KBM-7 (cell line): Measurements from ENCODE around the gene ABHD17A.
"Not testable (repeated sequence)": the region's sequence is repeated elsewhere in the genome, so short reads cannot be mapped to it uniquely, and the experiment has no call there.

Experiments
- DNase-seq: peaks from one replicate; pipeline ENCODE4 v3.0.0-alpha.2; 2015
- in situ Hi-C: fragments of 300-500 bp; cut with MboI; formaldehyde crosslinking; loops from 2 replicates; pipeline ENCODE4 v1.14.3; 2020; ENCODE audit warnings: low sequenced_read_pairs, low pct_unique_long_range_greater_than_20kb, mixed read lengths

Gene ABHD17A

GRCh38 chr19:1882786-1883692 is 2.3 kb downstream of the ABHD17A start:
- no peak for DNase-seq
- in situ Hi-C loops, result no loop called here

GRCh38 chr19:1882089-1882785 is 3.1 kb downstream of the ABHD17A start:
- in situ Hi-C loops, result no loop called here
- no peak for DNase-seq

- DNase-seq, in situ Hi-C loops: not testable (repeated sequence)
These were observed 3.8 kb downstream of the ABHD17A start for GRCh38 chr19:1881393-1882088.

GRCh38 chr19:1880611-1881392 is 4.5 kb downstream of the ABHD17A start:
- in situ Hi-C loops, result no loop called here
- no peak for DNase-seq

- in situ Hi-C loops, DNase-seq: not testable (repeated sequence)
These were observed 5.3 kb downstream of the ABHD17A start for GRCh38 chr19:1879982-1880381.

GRCh38 chr19:1878583-1878982 is 6.7 kb downstream of the ABHD17A start:
- in situ Hi-C loops, DNase-seq: not testable (repeated sequence)

GRCh38 chr19:1877280-1877660 is 8.0 kb downstream of the ABHD17A start:
- in situ Hi-C loops, DNase-seq: not testable (repeated sequence)

- in situ Hi-C loops, DNase-seq: not testable (repeated sequence)
These were observed 8.6 kb downstream of the ABHD17A start for GRCh38 chr19:1876496-1877279.

- in situ Hi-C loops, result no loop called here
- peak; percentile 96 for DNase-seq
These were observed 9.4 kb downstream of the ABHD17A start for GRCh38 chr19:1875646-1876495.

GRCh38 chr19:1875265-1875645 is 10.0 kb downstream of the ABHD17A start:
- in situ Hi-C loops, result not testable (repeated sequence)
- DNase-seq, result peak; percentile 49

GRCh38 chr19:1874554-1875185 is 10.6 kb downstream of the ABHD17A start:
- in situ Hi-C loops, result no loop called here
- peak; percentile 61 for DNase-seq

GRCh38 chr19:1873524-1874473 is 11.5 kb downstream of the ABHD17A start:
- DNase-seq, result peak; percentile 80
- in situ Hi-C loops, result no loop called here

GRCh38 chr19:1872807-1873523 is 12.3 kb downstream of the ABHD17A start:
- in situ Hi-C loops, result no loop called here
- DNase-seq, result no peak

GRCh38 chr19:1871630-1872029 is 13.7 kb downstream of the ABHD17A start:
- no peak for DNase-seq
- in situ Hi-C loops, result no loop called here

GRCh38 chr19:1871140-1871597 is 14.1 kb downstream of the ABHD17A start:
- DNase-seq, result no peak
- in situ Hi-C loops, result no loop called here
